ENCODE results near the gene PARD6G.

GRCh38 chr18:80133124-80133523 lies 114.2 kb downstream of the PARD6G start:
- TF ChIP-seq CTCF (IDR thresholded peaks at IDR 0.05): no peak
- no peak for TF ChIP-seq ZBTB33 (IDR thresholded peaks at IDR 0.05; ENCODE audit: borderline replicate concordance, low read depth)
- no peak for TF ChIP-seq SMC3 (IDR thresholded peaks at IDR 0.05; ENCODE audit: low read depth, low read length)

Data from SK-N-SH (cell line).